Activated T-helper 2 cell treated with anti-CD3 and anti-CD28 coated beads, Interferon-gamma antibody, Interleukin-2, Interleukin-4, amounts not matched to agents 10 μg/mL and 5 μg/mL and 100 μg/mL, durations not matched to agents 14 hours and 24 hours and 36 hours (primary cell): Measurements from ENCODE around the gene LRRC56. TPM values are rescaled to one million over a fixed set of nuclear protein-coding genes. Genes with fewer than 3 reads are reported as not detected.

Experiments used
- DNase-seq: peaks from one replicate; pipeline ENCODE4 v3.0.0; 2021; ENCODE audit warnings: low spot score
- H3K27ac Mint-ChIP-seq: one replicate; pipeline ENCODE4 v1.8.0; 2021; ENCODE audit warnings: mixed read lengths
- H3K27me3 Mint-ChIP-seq: one replicate; pipeline ENCODE4 v1.8.0; 2021; ENCODE audit warnings: low read depth, mixed read lengths
- H3K36me3 Mint-ChIP-seq: one replicate; pipeline ENCODE4 v1.8.0; 2021; ENCODE audit warnings: low read depth, mixed read lengths
- H3K4me1 Mint-ChIP-seq: one replicate; pipeline ENCODE4 v1.8.0; 2021; ENCODE audit warnings: low read depth, mixed read lengths
- H3K4me3 Mint-ChIP-seq: one replicate; pipeline ENCODE4 v1.8.0; 2021; ENCODE audit warnings: low read depth, mild to moderate bottlenecking, moderate library complexity, mixed read lengths
- H3K9me3 Mint-ChIP-seq: one replicate; pipeline ENCODE4 v1.8.0; 2021; ENCODE audit warnings: mixed read lengths
- intact Hi-C: fragments of 100-400 bp; cut with micrococcal nuclease; formaldehyde crosslinking; loops from one replicate; pipeline ENCODE4 v1.15.1; 2023
- total RNA-seq: library from RNA; stranded (reverse); gene quantifications from 2 replicates; pipeline ENCODE4 v1.2.3, GENCODE V29; 2022

Gene LRRC56
- total RNA-seq, 1 donor from 2014 or later: 1.3 TPM

DNA sequence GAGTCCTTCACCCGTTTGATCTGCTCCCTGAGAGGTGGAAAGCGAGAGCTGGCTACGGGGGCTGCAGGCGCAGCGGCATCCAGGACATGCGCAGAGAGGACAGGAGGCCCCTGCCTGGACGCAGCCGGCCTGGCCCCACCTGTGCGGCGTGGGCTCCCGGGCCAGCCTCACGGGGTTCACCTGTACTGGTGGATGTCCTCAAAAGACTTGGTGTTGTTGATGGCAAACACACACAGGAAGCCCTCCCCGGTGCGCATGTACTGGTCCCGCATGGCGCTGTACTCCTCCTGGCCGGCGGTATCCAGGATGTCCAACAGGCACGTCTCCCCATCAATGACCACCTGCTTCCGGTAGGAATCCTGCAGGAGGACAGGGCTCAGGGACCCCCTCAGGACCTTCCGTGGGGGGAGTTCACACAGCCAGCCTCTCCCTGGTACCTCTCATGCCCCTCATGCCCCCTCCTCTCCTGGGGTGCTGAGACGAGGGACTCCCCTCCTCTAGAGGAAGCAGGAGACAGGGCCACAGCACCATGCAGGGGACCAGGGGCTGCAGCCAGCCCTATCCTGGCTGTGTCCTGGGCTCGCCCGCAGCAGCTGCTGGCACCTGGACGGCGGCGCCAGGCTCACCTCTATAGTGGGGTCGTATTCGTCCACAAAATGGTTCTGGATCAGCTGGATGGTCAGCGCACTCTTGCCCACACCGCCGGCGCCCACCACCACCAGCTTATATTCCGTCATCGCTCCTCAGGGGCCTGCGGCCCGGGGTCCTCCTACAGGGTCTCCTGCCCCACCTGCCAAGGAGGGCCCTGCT lies 3.5 kb upstream of the LRRC56 start:
- H3K27me3 Mint-ChIP-seq: no peaks in the 10 kb centered on the region
- peaks cover 2% of the 10 kb centered on the region for H3K4me1 Mint-ChIP-seq
- H3K36me3 Mint-ChIP-seq: peaks cover 8% of the 10 kb centered on the region
- intact Hi-C loops: loop anchor here (2.0 kb wide), 2 partner anchors 15 to 27 kb away; partner anchors contain the start of genes LMNTD2 and RASSF7
- DNase-seq: no peak
- no peaks in the 10 kb centered on the region for H3K9me3 Mint-ChIP-seq
- H3K4me3 Mint-ChIP-seq: peak overlapping the region; percentile 72
- no peak overlapping the region for H3K27ac Mint-ChIP-seq

DNA sequence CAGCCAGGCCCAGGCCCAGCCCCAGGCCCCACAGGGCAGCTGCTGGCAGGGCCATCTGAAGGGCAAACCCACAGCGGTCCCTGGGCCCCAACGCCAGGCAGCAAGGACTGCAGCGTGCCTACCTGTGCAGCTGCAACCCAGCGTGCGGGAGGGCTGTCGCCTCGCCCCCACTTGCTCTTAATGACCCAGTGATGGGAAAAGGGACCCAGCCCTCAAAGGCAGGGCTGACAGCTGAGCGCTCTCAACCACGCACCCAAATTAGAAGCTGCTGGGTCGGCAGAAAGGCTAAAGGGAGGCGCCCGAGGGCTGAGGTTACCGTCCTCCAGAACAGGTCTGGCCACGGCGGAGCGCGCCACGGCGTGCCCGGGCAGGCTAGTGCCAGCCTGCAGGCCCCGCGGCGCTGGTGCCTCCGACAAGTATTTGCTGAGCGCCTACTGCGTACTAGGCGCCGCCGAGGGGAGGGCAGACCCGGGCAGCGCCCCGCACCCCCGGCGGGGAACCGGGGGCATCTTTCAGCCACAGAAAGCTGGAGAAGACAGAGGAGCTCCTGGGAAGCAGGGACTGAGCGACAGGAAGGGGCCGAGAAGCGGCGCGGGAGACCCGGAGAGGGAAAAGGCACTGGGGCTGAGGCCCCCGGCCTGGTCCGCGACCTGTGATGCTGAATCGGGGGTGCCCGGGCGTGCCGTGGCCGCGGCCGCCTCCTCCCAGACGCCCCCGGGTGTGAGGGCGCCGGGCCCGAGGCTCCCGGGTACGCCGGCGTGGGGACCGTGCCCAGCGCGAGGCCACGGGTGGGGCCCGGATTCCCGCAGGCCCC lies 2.7 kb upstream of the LRRC56 start:
- H3K27me3 Mint-ChIP-seq: no peaks in the 10 kb centered on the region
- peak overlapping the region; percentile 72 for H3K4me3 Mint-ChIP-seq
- peaks cover 8% of the 10 kb centered on the region for H3K36me3 Mint-ChIP-seq

DNA sequence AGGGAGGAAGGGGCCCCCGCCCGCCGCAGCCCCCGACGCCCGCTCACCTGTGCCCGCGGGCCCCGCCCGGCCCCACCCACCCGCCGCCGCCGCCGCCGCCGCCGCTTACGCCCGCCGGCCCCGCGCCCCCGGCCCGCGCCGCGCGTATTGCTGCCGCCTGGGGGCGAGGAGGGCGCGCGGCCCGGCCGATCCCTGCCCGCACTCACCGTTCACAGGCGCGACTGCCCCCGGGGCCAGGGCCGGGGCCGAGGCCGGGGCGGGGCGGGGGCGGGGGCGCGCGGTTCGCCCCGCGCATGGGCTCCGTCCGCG lies 2.2 kb upstream of the LRRC56 start:
- no peaks in the 10 kb centered on the region for H3K9me3 Mint-ChIP-seq

More for the DNA sequence above, 2.7 kb upstream of the LRRC56 start:
- H3K27ac Mint-ChIP-seq: no peak overlapping the region
- no peak for DNase-seq
- intact Hi-C loops: loop anchor here (1.0 to 5.0 kb wide), 4 partner anchors 16 to 188 kb away; partner anchors contain the start of genes LMNTD2 and RASSF7
- peaks cover 2% of the 10 kb centered on the region for H3K4me1 Mint-ChIP-seq
- H3K9me3 Mint-ChIP-seq: no peaks in the 10 kb centered on the region

DNA sequence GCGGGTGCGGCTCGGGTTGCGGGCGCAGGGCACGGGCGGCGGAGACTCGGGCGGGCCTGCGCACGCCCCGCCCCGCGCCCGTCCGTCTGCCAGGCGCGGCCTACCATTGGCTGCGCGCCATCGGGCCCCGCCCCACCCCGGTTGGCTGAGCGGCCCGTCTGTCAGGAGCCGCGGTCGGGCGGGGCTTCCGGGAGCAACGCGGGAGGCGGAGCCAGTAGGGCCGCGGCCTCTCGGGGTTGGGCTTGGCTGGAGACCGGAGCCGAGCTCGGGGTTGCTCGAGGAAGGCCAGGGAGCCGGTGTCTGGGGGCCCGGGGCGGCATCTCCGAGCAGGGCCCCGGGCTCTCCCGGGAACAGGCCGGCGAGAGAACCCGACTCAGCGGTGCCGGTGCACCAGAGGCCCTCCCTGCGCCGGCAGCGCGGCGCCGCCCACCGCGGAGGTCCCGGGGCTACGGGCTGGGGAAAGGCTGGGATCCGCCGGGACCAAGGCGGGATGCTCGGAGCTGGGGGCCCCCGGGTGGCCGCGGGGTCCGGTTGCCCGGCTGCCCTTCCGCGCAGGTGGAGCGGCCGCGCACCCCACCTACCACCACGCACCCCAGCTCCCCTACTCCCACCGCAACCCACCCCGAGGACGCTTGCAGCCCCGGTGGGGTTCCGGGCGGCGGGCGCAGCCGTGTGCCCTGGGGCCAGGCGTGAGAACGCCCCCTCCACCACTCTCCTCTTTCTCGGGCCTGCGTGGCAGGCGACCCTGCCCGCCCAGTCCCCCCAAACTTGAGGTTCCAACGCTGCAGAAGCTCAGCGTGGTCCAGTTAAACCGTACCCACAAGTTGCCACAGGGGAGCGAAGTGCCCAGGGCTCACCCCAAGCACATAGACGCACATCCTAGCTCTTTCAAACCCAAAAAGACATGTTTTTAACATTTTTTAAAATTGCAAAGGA lies 1.5 kb upstream of the LRRC56 start, which contains the start of gene HRAS:
Gene HRAS (minus strand): TSS at position 58 of the 936 bp plus-strand sequence.
- Mint-ChIP-seq H3K27ac (peak within 1 kb of the TSS; percentile 82), H3K36me3 (peaks cover 8% of the 10 kb centered on the region), H3K9me3 (no peaks in the 10 kb centered on the region), H3K27me3 (no peaks in the 10 kb centered on the region), H3K4me3 (peak within 1 kb of the TSS; percentile 89), H3K4me1 (peaks cover 2% of the 10 kb centered on the region)
- peak; percentile 94 for DNase-seq
- intact Hi-C loops: loop anchor here (1.0 to 5.0 kb wide), 5 partner anchors 17 to 187 kb away; partner anchors contain the start of genes LMNTD2 and RASSF7

More for the DNA sequence above, 2.2 kb upstream of the LRRC56 start:
- no peak overlapping the region for H3K27ac Mint-ChIP-seq
- peaks cover 2% of the 10 kb centered on the region for H3K4me1 Mint-ChIP-seq
- no peaks in the 10 kb centered on the region for H3K27me3 Mint-ChIP-seq
- no peak overlapping the region for H3K4me3 Mint-ChIP-seq
- peaks cover 8% of the 10 kb centered on the region for H3K36me3 Mint-ChIP-seq
- DNase-seq: no peak
- intact Hi-C loops: loop anchor here (1.0 to 5.0 kb wide), 4 partner anchors 16 to 187 kb away; partner anchors contain the start of genes LMNTD2 and RASSF7

DNA sequence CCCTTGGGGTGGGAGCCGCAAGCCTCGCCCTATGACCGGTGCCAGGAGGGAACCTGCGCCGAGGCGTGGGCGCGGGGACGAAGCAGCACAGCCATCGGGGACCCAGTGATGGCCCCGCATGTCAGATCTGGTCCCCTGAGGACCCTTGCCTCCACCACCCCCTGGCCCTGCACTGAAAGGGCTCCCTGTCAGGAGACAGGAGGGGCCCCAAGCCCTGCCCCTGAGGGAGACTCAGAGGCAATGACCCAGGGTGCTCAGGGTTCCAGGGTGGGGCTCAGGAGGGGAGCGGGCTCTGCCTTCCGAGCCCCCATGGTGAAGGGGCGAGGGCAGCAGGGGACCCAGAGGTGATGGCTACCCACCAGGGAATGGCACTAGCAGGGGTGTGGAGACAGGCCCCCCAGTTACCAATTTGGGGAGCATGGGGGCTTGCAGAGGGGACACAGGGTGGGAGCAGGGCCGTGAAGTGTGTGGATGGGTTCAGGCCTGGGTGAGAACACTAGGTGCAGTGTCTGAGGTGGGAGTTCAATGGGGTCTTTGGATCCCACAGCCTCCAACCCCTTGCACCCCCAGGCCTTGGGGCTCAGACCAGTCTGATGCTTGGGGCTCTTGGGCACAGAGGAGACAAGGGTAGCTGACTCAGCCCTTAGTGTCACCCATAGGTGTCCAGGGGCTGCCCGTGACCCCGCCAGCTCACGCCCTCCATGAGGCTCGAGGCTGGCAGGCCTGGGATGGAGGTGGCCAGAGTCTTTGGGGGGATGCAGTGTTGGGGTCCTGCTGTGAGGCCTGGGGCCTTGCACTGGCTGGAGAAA lies 499 bp downstream of the LRRC56 start:
- H3K9me3 Mint-ChIP-seq: no peaks in the 10 kb centered on the region
- DNase-seq: no peak
- intact Hi-C loops: loop anchor here (2.0 to 5.0 kb wide), 2 partner anchors 17 to 184 kb away; no protein-coding TSS in a partner anchor
- H3K4me1 Mint-ChIP-seq: peaks cover 2% of the 10 kb centered on the region
- H3K4me3 Mint-ChIP-seq: peak overlapping the region; percentile 17
- H3K27ac Mint-ChIP-seq: no peak overlapping the region
- no peaks in the 10 kb centered on the region for H3K36me3 Mint-ChIP-seq
- H3K27me3 Mint-ChIP-seq: no peaks in the 10 kb centered on the region

DNA sequence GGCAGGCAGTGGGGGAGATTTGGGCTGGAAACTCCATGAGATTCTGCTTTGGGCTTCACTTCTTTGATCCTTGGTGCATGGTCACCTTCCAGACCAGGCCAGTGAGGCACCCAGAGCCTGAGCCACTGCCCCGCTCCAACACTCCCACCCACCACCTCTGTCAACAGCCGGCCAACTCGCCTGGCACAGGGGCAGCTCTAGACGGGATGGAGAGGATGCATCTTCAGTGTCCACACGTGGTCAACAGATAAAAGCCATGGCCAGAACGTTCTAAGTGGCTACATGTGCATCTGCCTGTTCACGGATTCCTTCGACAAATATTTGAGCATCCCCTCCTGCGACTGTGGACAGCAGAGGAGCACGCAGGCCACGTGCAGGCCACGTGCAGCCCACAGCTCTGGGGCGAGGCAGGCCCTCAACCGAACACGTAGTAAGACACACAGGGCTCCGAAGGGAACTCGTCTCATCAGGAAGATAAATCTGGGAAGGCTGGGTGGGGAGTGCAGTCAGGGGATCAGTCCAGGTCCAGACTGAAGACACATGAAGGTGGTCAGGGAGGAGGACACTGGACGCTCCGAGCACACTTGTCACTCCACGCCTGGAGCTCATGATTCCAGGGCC lies 1.2 kb downstream of the LRRC56 start:
- Mint-ChIP-seq H3K9me3 (no peaks in the 10 kb centered on the region), H3K27ac (no peak overlapping the region)

DNA sequence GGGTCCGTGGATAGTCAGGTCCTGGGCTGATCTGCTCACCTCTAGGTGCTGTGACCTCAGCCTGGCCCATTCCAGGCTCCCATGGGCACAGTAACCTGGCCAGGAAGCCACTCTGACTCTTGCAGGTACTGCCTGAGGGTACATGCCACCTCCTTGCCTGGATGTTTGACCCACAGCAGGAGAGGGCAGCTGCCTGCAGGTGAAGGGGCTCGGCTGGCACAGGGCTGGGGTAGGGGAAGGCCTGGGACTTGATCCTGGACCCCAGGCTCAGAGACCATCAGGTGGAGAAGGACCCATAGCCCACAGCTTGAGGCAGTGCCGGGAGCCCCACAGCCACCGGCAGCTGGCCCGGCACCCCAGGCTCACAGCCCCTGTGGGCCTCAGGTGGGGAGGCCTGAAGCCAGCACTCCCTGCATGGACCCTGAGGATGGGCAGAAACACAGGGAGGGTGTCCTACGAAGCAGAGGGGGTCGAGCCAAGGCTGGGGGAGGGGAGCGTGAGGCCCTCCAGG lies 2.7 kb downstream of the LRRC56 start:
- peaks cover 2% of the 10 kb centered on the region for H3K4me1 Mint-ChIP-seq
- H3K9me3 Mint-ChIP-seq: no peaks in the 10 kb centered on the region
- H3K4me3 Mint-ChIP-seq: no peak overlapping the region
- H3K27ac Mint-ChIP-seq: no peak overlapping the region
- intact Hi-C loops: loop anchor here (5.0 kb wide), 1 partner anchor 182 kb away; no protein-coding TSS in a partner anchor
- no peaks in the 10 kb centered on the region for H3K36me3 Mint-ChIP-seq
- no peak for DNase-seq
- no peaks in the 10 kb centered on the region for H3K27me3 Mint-ChIP-seq

More for the DNA sequence above, 1.2 kb downstream of the LRRC56 start:
- Mint-ChIP-seq H3K4me1 (peaks cover 2% of the 10 kb centered on the region), H3K36me3 (no peaks in the 10 kb centered on the region), H3K4me3 (no peak overlapping the region), H3K27me3 (no peaks in the 10 kb centered on the region)
- no peak for DNase-seq
- intact Hi-C loops: loop anchor here (5.0 kb wide), 1 partner anchor 184 kb away; no protein-coding TSS in a partner anchor

DNA sequence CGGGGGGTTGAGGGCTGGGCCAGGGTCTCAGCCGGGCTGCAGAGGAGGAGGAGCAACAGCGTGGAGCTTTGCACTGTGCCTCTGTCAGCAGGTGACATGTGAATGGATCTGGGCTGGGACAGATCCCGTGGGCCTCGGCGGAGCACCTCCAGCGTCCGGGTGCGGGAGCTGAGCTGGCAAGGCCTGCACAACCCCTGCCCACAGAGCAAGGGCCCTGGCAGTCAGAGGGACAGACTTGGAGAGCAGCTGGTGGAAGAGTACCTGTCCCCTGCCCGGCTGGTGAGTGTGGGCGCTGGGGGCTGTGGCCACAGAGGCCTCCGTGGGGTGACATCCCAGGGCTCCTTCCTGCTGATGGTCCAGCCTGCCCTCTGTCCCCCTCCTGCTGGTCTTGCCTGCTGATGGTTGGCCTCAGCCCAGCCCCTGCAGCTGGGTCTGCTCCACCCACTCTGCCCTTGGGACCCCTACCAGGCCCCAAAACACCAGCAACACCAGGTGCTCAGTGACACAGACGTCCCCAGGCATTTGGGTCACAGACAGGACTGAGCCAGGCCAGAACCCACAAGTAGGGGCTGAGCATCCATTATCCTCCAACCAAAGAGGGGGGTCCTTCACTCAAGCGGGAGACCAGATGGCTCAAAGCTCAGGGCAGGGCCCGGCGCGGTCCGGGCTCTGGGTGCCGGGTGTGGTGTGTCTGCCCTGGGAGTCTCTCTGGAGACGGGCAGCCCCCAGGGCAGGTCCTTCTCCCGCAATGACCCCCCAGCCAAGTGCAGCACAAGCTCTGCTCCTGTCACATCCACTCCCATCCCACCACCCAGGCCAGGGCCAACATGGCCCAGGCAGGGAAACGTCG lies 3.5 kb downstream of the LRRC56 start:
- H3K9me3 Mint-ChIP-seq: no peaks in the 10 kb centered on the region

DNA sequence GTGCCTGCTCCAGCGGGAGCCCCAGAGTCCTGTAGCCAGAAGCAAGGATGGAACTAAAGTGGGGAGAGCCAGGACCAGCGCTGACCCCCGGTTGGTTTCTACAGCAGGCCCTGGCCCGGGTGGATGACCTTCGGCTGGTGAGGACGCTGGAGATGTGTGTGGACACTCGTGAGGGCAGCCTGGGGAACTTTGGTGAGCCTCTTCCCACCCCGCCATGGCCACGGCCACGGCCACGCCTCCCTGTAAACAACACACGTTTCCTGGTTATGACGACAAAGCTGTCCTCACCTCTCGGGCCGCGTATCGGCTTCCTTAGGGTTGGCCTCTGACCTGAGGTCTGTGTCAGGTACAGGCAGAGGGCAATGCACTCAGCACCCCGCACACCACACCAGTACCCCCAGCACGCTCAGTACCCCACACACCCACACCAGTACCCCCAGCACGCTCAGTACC lies 4.1 kb downstream of the LRRC56 start:
- intact Hi-C loops: no loop called here
- Mint-ChIP-seq H3K4me3 (no peak overlapping the region), H3K9me3 (no peaks in the 10 kb centered on the region), H3K36me3 (no peaks in the 10 kb centered on the region), H3K27me3 (no peaks in the 10 kb centered on the region), H3K4me1 (peaks cover 2% of the 10 kb centered on the region), H3K27ac (no peak overlapping the region)
- DNase-seq: no peak

More for the DNA sequence above, 3.5 kb downstream of the LRRC56 start:
- DNase-seq: no peak
- H3K4me1 Mint-ChIP-seq: peaks cover 2% of the 10 kb centered on the region
- no peaks in the 10 kb centered on the region for H3K36me3 Mint-ChIP-seq
- no peaks in the 10 kb centered on the region for H3K27me3 Mint-ChIP-seq
- no peak overlapping the region for H3K4me3 Mint-ChIP-seq
- no peak overlapping the region for H3K27ac Mint-ChIP-seq
- intact Hi-C loops: no loop called here

DNA sequence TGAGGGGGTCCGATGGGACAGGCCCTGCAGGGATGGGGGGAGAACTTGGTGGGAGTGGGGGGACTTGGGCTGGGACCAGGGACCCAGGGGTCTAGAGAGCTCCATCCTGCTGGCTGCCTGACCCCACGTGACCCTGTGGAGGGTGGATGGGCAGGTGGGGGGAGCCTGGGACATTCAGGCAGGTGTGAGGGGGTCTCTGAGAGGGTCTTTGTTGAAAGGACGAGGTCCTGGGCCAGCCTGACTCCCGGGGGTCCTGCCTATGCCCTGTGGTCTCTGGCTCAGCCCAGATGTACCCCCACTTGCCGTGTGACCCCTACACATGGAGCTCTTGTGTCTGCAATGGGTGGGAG lies 7.5 kb downstream of the LRRC56 start:
- Mint-ChIP-seq H3K27ac (no peak overlapping the region), H3K9me3 (no peaks in the 10 kb centered on the region), H3K4me1 (no peaks in the 10 kb centered on the region), H3K36me3 (no peaks in the 10 kb centered on the region), H3K27me3 (no peaks in the 10 kb centered on the region), H3K4me3 (no peak overlapping the region)
- no peak for DNase-seq
- intact Hi-C loops: no loop called here
